ENCODE results near the gene CRYM.
"Not testable (repeated sequence)": the region's sequence is repeated elsewhere in the genome, so short reads cannot be mapped to it uniquely, and the experiment has no call there.

CRYM gene

GRCh38 chr16:21250072-21250923 lies 27.8 kb downstream of the CRYM start:
- H3K9ac ChIP-seq = no peak overlapping the region
- TF ChIP-seq CTCF (IDR thresholded peaks at IDR 0.05) = no peak

DNA sequence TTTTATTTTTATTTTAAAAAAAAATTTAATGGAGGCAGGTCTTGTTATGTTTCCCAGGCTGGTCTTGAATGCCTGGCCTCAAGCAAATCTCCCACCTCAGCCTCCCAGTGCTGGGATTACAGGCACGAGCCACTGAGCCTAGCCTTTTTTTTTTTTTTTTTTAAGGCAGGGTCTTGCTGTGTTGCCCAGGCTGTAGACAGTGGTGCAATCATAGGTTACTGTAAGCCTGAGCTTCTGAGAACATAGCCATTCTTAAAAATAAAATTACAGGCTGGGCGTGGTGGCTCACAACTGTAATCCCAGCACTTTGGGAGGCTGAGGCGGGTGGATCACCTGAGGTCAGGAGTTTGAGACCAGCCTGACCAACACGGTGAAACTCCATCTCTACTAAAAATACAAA lies 29.9 kb downstream of the CRYM start:
- not testable (repeated sequence) for H3K79me2 ChIP-seq; H3K9me3 ChIP-seq (ENCODE audit: control insufficient read depth, low read length); H3K36me3 ChIP-seq (ENCODE audit: control insufficient read depth, insufficient read depth, low read length); H2AFZ ChIP-seq; H3K9ac ChIP-seq; H3K4me3 ChIP-seq (ENCODE audit: low read depth, low read length); H3K27me3 ChIP-seq (ENCODE audit: control insufficient read depth, insufficient read depth, low read length); H3K4me1 ChIP-seq; H3K4me2 ChIP-seq (ENCODE audit: low read length); H3K27ac ChIP-seq

More at GRCh38 chr16:21250072-21250923, 27.8 kb downstream of the CRYM start:
- no peak overlapping the region for H3K4me2 ChIP-seq (ENCODE audit: low read length)
- H3K9me3 ChIP-seq (ENCODE audit: control insufficient read depth, low read length) = no peaks in the 10 kb centered on the region
- H3K4me3 ChIP-seq (ENCODE audit: low read depth, low read length) = no peak overlapping the region
- no peaks in the 10 kb centered on the region for H3K27me3 ChIP-seq (ENCODE audit: control insufficient read depth, insufficient read depth, low read length)
- H3K27ac ChIP-seq = no peak overlapping the region
- H3K4me1 ChIP-seq = no peaks in the 10 kb centered on the region
- no peaks in the 10 kb centered on the region for H3K36me3 ChIP-seq (ENCODE audit: control insufficient read depth, insufficient read depth, low read length)
- H2AFZ ChIP-seq = no peak overlapping the region
- no peaks in the 10 kb centered on the region for H3K79me2 ChIP-seq

DNA sequence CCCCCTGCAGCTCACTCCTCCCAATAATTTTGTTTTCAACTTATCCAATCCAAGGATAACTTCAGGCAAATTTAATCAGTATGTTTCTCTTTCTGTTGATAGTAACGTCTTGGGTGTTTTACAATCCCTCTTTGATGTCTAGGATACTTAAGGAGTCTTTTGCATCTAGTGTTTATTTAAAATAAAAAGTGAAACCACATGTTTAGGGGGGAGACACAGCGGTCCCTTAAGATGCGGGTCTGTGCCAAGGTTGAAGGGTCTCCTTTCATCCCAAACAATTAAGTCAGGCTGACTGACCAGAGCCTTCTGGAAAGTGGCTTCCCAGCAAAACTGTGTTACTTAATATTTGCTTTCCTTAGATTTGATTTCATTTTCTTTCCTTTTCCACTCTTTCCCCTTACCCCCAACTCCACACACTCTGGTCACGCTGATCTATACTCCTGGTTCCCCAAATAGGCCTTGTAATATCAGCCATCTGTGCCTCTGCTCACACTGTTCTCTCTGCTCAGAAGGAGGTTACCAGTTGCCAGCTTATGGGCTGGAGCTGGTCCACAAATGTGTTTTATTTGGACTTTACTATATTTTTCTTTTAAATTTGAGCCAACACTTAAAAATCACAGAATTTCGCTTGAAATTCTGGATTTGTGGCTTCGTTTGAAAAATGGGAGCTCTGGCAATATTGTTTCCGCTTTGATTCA lies 33.4 kb downstream of the CRYM start:
- Histone ChIP-seq H2AFZ (no peak overlapping the region), H3K79me2 (no peaks in the 10 kb centered on the region), H3K4me3 (ENCODE audit: low read depth, low read length) (no peak overlapping the region), H3K27me3 (ENCODE audit: control insufficient read depth, insufficient read depth, low read length) (no peaks in the 10 kb centered on the region), H3K36me3 (ENCODE audit: control insufficient read depth, insufficient read depth, low read length) (no peaks in the 10 kb centered on the region), H3K9ac (no peak overlapping the region), H3K27ac (no peak overlapping the region), H3K4me2 (ENCODE audit: low read length) (no peak overlapping the region), H3K4me1 (no peaks in the 10 kb centered on the region), H3K9me3 (ENCODE audit: control insufficient read depth, low read length) (no peaks in the 10 kb centered on the region)
- no peak for TF ChIP-seq CTCF (IDR thresholded peaks at IDR 0.05)

GRCh38 chr16:21242756-21243155 lies 35.3 kb downstream of the CRYM start:
- Histone ChIP-seq H3K9ac (no peak overlapping the region), H3K4me1 (no peaks in the 10 kb centered on the region), H3K79me2 (no peaks in the 10 kb centered on the region), H3K4me2 (ENCODE audit: low read length) (no peak overlapping the region), H3K4me3 (ENCODE audit: low read depth, low read length) (no peak overlapping the region), H2AFZ (no peak overlapping the region), H3K9me3 (ENCODE audit: control insufficient read depth, low read length) (no peaks in the 10 kb centered on the region), H3K27ac (no peak overlapping the region), H3K27me3 (ENCODE audit: control insufficient read depth, insufficient read depth, low read length) (no peaks in the 10 kb centered on the region), H3K36me3 (ENCODE audit: control insufficient read depth, insufficient read depth, low read length) (no peaks in the 10 kb centered on the region)
- no peak for TF ChIP-seq CTCF (IDR thresholded peaks at IDR 0.05)

GRCh38 chr16:21239646-21240045 lies 38.4 kb downstream of the CRYM start:
- Histone ChIP-seq H3K27me3 (ENCODE audit: control insufficient read depth, insufficient read depth, low read length) (no peaks in the 10 kb centered on the region), H3K9me3 (ENCODE audit: control insufficient read depth, low read length) (no peaks in the 10 kb centered on the region), H3K4me1 (no peaks in the 10 kb centered on the region)

More at GRCh38 chr16:21239646-21240045, 38.4 kb downstream of the CRYM start:
- H3K36me3 ChIP-seq (ENCODE audit: control insufficient read depth, insufficient read depth, low read length) = no peaks in the 10 kb centered on the region
- no peak overlapping the region for H2AFZ ChIP-seq
- H3K4me3 ChIP-seq (ENCODE audit: low read depth, low read length) = no peak overlapping the region
- no peak overlapping the region for H3K4me2 ChIP-seq (ENCODE audit: low read length)
- no peak overlapping the region for H3K9ac ChIP-seq
- no peak for TF ChIP-seq CTCF (IDR thresholded peaks at IDR 0.05)
- H3K79me2 ChIP-seq = no peaks in the 10 kb centered on the region
- H3K27ac ChIP-seq = no peak overlapping the region
